ENCODE data around the gene DEUP1. TPM values are rescaled to one million over a fixed set of nuclear protein-coding genes. Genes with fewer than 3 reads are reported as not detected.
"Not testable (repeated sequence)": the region's sequence is repeated elsewhere in the genome, so short reads cannot be mapped to it uniquely, and the experiment has no call there.

Gene DEUP1
- total RNA-seq, 5 donors from 2014 or later (not counting 1 experiment from before 2014, with no cell fraction given), result not detected

- H3K9me3 Mint-ChIP-seq, result no peaks in the 10 kb centered on the region
- ATAC-seq (replicated peaks in 1 of 4), result no peak
- H3K36me3 Mint-ChIP-seq, result no peaks in the 10 kb centered on the region
- CTCF ChIA-PET, result no interaction called here
- no peaks in the 10 kb centered on the region for H3K27me3 ChIP-seq (replicated peaks in 1 of 2; ENCODE audit: control insufficient read depth in 2 of 2, extremely low read depth in 1 of 2, insufficient read depth in 2 of 2, low read length in 1 of 2)
- POLR2A ChIA-PET, result no interaction called here
- H3K36me3 ChIP-seq (ENCODE audit: control insufficient read depth in 2 of 2, extremely low read depth in 1 of 2, insufficient read depth in 1 of 2, low read length in 1 of 2), result no peaks in the 10 kb centered on the region
- H3K4me3 Mint-ChIP-seq, result no peak overlapping the region
- H3K4me1 Mint-ChIP-seq, result no peaks in the 10 kb centered on the region
- no peak for DNase-seq
- H3K4me1 ChIP-seq (ENCODE audit: control insufficient read depth in 1 of 2, extremely low read depth in 1 of 2, insufficient read depth in 2 of 2, low read length in 2 of 2), result no peaks in the 10 kb centered on the region
- H3K27ac Mint-ChIP-seq, result no peak overlapping the region
- H3K4me3 ChIP-seq (ENCODE audit: control insufficient read depth in 1 of 2, extremely low read depth in 1 of 2, low read length in 1 of 2), result no peak overlapping the region
- H3K27ac ChIP-seq (ENCODE audit: low read length), result no peak overlapping the region
- H3K27me3 Mint-ChIP-seq, result peaks cover 19 to 32% of the 10 kb centered on the region in 2 donors
- H3K9me3 ChIP-seq, result no peaks in the 10 kb centered on the region
- 75% methylated on average over 1 of the region's 1 CpG for WGBS (ENCODE audit: insufficient coverage)
These were observed 39.4 kb upstream of the DEUP1 start for GRCh38 chr11:93291110-93291509.

- Histone ChIP-seq H3K9me3 (no peaks in the 10 kb centered on the region), H3K4me1 (ENCODE audit: control insufficient read depth in 1 of 2, extremely low read depth in 1 of 2, insufficient read depth in 2 of 2, low read length in 2 of 2) (no peaks in the 10 kb centered on the region), H3K36me3 (ENCODE audit: control insufficient read depth in 2 of 2, extremely low read depth in 1 of 2, insufficient read depth in 1 of 2, low read length in 1 of 2) (no peaks in the 10 kb centered on the region), H3K27me3 (replicated peaks in 1 of 2; ENCODE audit: control insufficient read depth in 2 of 2, extremely low read depth in 1 of 2, insufficient read depth in 2 of 2, low read length in 1 of 2) (no peaks in the 10 kb centered on the region), H3K4me3 (ENCODE audit: control insufficient read depth in 1 of 2, extremely low read depth in 1 of 2, low read length in 1 of 2) (no peak overlapping the region), H3K27ac (ENCODE audit: low read length) (no peak overlapping the region)
- H3K9me3 Mint-ChIP-seq, result no peaks in the 10 kb centered on the region
- no peak overlapping the region for H3K27ac Mint-ChIP-seq
- DNase-seq, result no peak
- no peaks in the 10 kb centered on the region for H3K4me1 Mint-ChIP-seq
- ChIA-PET POLR2A (no interaction called here), CTCF (no interaction called here)
- no CpG with 5 or more reads among the region's 1 CpG for WGBS (ENCODE audit: insufficient coverage)
- no peak overlapping the region for H3K4me3 Mint-ChIP-seq
- no peak for ATAC-seq (replicated peaks in 1 of 4)
- peaks cover 17 to 27% of the 10 kb centered on the region in 2 donors for H3K27me3 Mint-ChIP-seq
- no peaks in the 10 kb centered on the region for H3K36me3 Mint-ChIP-seq
These were observed 38.6 kb upstream of the DEUP1 start for GRCh38 chr11:93291898-93292297.

GRCh38 chr11:93295921-93296575 lies 34.5 kb upstream of the DEUP1 start:
- Histone ChIP-seq H3K4me3 (ENCODE audit: control insufficient read depth in 1 of 2, extremely low read depth in 1 of 2, low read length in 1 of 2) (no peak overlapping the region), H3K4me1 (ENCODE audit: control insufficient read depth in 1 of 2, extremely low read depth in 1 of 2, insufficient read depth in 2 of 2, low read length in 2 of 2) (no peaks in the 10 kb centered on the region), H3K27ac (ENCODE audit: low read length) (no peak overlapping the region), H3K9me3 (no peaks in the 10 kb centered on the region), H3K36me3 (ENCODE audit: control insufficient read depth in 2 of 2, extremely low read depth in 1 of 2, insufficient read depth in 1 of 2, low read length in 1 of 2) (no peaks in the 10 kb centered on the region), H3K27me3 (replicated peaks in 1 of 2; ENCODE audit: control insufficient read depth in 2 of 2, extremely low read depth in 1 of 2, insufficient read depth in 2 of 2, low read length in 1 of 2) (no peaks in the 10 kb centered on the region)
- Mint-ChIP-seq H3K36me3 (no peaks in the 10 kb centered on the region), H3K4me1 (no peaks in the 10 kb centered on the region), H3K9me3 (no peaks in the 10 kb centered on the region), H3K27ac (no peak overlapping the region), H3K27me3 (peaks cover 13 to 23% of the 10 kb centered on the region in 2 donors), H3K4me3 (no peak overlapping the region)
- no peak for ATAC-seq (replicated peaks in 1 of 4)
- ChIA-PET POLR2A (no interaction called here), CTCF (no interaction called here)
- WGBS (ENCODE audit: insufficient coverage), result no CpG with 5 or more reads among the region's 4 CpGs
- DNase-seq, result no peak

GRCh38 chr11:93303689-93304088 lies 26.9 kb upstream of the DEUP1 start:
- H3K27ac ChIP-seq (ENCODE audit: low read length), result no peak overlapping the region
- ChIA-PET CTCF (no interaction called here), POLR2A (no interaction called here)
- no peaks in the 10 kb centered on the region for H3K4me1 Mint-ChIP-seq
- H3K27me3 ChIP-seq (replicated peaks in 1 of 2; ENCODE audit: control insufficient read depth in 2 of 2, extremely low read depth in 1 of 2, insufficient read depth in 2 of 2, low read length in 1 of 2), result peaks cover 0 to 10% of the 10 kb centered on the region in 2 experiments
- no peak overlapping the region for H3K27ac Mint-ChIP-seq
- DNase-seq (no peak), ATAC-seq (replicated peaks in 1 of 4) (no peak)
- H3K36me3 Mint-ChIP-seq, result no peaks in the 10 kb centered on the region
- peaks cover 0 to 7% (median 4%) of the 10 kb centered on the region in 3 donors for H3K9me3 Mint-ChIP-seq
- peaks cover 4 to 19% of the 10 kb centered on the region in 2 donors for H3K27me3 Mint-ChIP-seq
- no peaks in the 10 kb centered on the region for H3K36me3 ChIP-seq (ENCODE audit: control insufficient read depth in 2 of 2, extremely low read depth in 1 of 2, insufficient read depth in 1 of 2, low read length in 1 of 2)
- no peaks in the 10 kb centered on the region for H3K9me3 ChIP-seq
- WGBS (ENCODE audit: insufficient coverage), result 83% methylated on average over 2 of the region's 3 CpGs
- no peaks in the 10 kb centered on the region for H3K4me1 ChIP-seq (ENCODE audit: control insufficient read depth in 1 of 2, extremely low read depth in 1 of 2, insufficient read depth in 2 of 2, low read length in 2 of 2)
- no peak overlapping the region for H3K4me3 ChIP-seq (ENCODE audit: control insufficient read depth in 1 of 2, extremely low read depth in 1 of 2, low read length in 1 of 2)
- no peak overlapping the region for H3K4me3 Mint-ChIP-seq

GRCh38 chr11:93314399-93314798 lies 16.1 kb upstream of the DEUP1 start:
- POLR2A ChIA-PET; H3K4me1 ChIP-seq (ENCODE audit: control insufficient read depth in 1 of 2, extremely low read depth in 1 of 2, insufficient read depth in 2 of 2, low read length in 2 of 2); H3K4me3 ChIP-seq (ENCODE audit: control insufficient read depth in 1 of 2, extremely low read depth in 1 of 2, low read length in 1 of 2); H3K36me3 ChIP-seq (ENCODE audit: control insufficient read depth in 2 of 2, extremely low read depth in 1 of 2, insufficient read depth in 1 of 2, low read length in 1 of 2); H3K9me3 ChIP-seq; CTCF ChIA-PET; H3K27me3 ChIP-seq (replicated peaks in 1 of 2; ENCODE audit: control insufficient read depth in 2 of 2, extremely low read depth in 1 of 2, insufficient read depth in 2 of 2, low read length in 1 of 2); H3K36me3 Mint-ChIP-seq; ATAC-seq (replicated peaks in 1 of 4); H3K4me3 Mint-ChIP-seq; DNase-seq; H3K4me1 Mint-ChIP-seq; H3K27ac Mint-ChIP-seq; H3K27ac ChIP-seq (ENCODE audit: low read length): not testable (repeated sequence)
- Mint-ChIP-seq H3K9me3 (peaks cover 21 to 57% (median 27%) of the 10 kb centered on the region in 3 donors), H3K27me3 (peaks cover 1 to 10% of the 10 kb centered on the region in 2 donors)
- WGBS (ENCODE audit: insufficient coverage), result no CpG with 5 or more reads among the region's 1 CpG

GRCh38 chr11:93319224-93319839 lies 11.2 kb upstream of the DEUP1 start:
- ChIA-PET CTCF (no interaction called here), POLR2A (no interaction called here)
- Histone ChIP-seq H3K36me3 (ENCODE audit: control insufficient read depth in 2 of 2, extremely low read depth in 1 of 2, insufficient read depth in 1 of 2, low read length in 1 of 2) (no peaks in the 10 kb centered on the region), H3K27ac (ENCODE audit: low read length) (no peak overlapping the region), H3K4me3 (ENCODE audit: control insufficient read depth in 1 of 2, extremely low read depth in 1 of 2, low read length in 1 of 2) (no peak overlapping the region), H3K9me3 (no peaks in the 10 kb centered on the region), H3K4me1 (ENCODE audit: control insufficient read depth in 1 of 2, extremely low read depth in 1 of 2, insufficient read depth in 2 of 2, low read length in 2 of 2) (no peaks in the 10 kb centered on the region), H3K27me3 (replicated peaks in 1 of 2; ENCODE audit: control insufficient read depth in 2 of 2, extremely low read depth in 1 of 2, insufficient read depth in 2 of 2, low read length in 1 of 2) (no peaks in the 10 kb centered on the region)
- no CpG with 5 or more reads among the region's 2 CpGs for WGBS (ENCODE audit: insufficient coverage)
- Mint-ChIP-seq H3K4me1 (no peaks in the 10 kb centered on the region), H3K36me3 (no peaks in the 10 kb centered on the region), H3K27ac (no peak overlapping the region), H3K4me3 (no peak overlapping the region), H3K9me3 (peaks cover 15 to 38% (median 17%) of the 10 kb centered on the region in 3 donors), H3K27me3 (peaks cover 0 to 16% of the 10 kb centered on the region in 2 donors)
- ATAC-seq (replicated peaks in 1 of 4) (no peak), DNase-seq (no peak)
